HG03066 (cell line): ENCODE data around the gene DTX3.
"Not testable (repeated sequence)": the region's sequence is repeated elsewhere in the genome, so short reads cannot be mapped to it uniquely, and the experiment has no call there.

Experiments used
- ATAC-seq: cut with Tn5 transposase; IDR thresholded peaks from one replicate; pipeline ENCODE4 v1.9.1; 2021; ENCODE audit warnings: low read depth; ENCODE audit not compliant: unreplicated experiment

Gene DTX3, protein sequence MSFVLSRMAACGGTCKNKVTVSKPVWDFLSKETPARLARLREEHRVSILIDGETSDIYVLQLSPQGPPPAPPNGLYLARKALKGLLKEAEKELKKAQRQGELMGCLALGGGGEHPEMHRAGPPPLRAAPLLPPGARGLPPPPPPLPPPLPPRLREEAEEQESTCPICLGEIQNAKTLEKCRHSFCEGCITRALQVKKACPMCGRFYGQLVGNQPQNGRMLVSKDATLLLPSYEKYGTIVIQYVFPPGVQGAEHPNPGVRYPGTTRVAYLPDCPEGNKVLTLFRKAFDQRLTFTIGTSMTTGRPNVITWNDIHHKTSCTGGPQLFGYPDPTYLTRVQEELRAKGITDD

DNA sequence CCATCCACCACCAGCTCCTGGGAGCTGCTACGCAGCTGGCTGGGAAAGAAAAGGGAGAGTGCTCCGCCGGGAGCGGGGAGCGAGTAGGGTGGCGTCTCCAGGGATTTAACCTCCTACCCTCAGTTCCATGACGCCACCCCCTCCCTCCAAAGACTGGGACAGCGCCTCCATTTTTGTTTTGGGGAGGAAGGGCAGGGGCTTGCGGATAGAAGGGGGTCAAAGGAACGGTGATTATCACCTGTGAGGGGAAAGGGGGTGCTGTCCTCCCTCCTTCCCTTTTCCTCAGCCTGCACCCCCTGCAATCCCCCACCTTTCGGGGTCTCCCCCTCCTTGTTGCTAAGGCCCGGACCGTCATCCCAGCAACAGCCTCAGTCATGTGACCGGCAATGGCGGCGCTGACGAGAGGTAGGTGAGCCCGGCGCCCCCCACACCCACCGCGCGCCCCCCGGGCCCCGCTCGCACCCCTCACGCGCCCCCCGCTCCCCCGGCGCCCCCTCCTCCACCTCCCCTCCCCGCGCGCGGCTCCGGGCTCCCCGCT lies at the start of gene DTX3:
DTX3 (plus strand) TSS at position 371 of the 538 bp plus-strand sequence. CDS start 1,694 bp downstream, outside the sequence.
- no peak for ATAC-seq

DNA sequence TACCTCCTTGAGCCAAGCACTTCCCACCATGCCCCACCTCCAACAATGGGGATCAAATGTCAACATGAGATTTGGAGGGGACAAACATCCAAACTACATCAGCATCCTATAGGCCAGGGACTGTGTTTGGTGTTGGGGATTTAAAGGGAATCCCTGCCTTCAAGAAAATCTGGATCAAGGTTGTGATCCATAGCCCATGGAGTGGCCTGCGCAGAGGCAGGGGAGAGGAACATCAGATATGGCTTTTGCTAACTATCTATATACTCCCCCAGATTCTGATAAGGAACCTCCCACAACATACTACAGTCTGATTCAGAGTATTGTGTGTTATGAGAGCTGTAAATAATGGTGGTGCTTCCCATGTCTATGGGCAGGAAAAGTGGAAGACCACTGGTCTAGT lies 49.7 kb upstream of the DTX3 start:
- ATAC-seq = no peak

DNA sequence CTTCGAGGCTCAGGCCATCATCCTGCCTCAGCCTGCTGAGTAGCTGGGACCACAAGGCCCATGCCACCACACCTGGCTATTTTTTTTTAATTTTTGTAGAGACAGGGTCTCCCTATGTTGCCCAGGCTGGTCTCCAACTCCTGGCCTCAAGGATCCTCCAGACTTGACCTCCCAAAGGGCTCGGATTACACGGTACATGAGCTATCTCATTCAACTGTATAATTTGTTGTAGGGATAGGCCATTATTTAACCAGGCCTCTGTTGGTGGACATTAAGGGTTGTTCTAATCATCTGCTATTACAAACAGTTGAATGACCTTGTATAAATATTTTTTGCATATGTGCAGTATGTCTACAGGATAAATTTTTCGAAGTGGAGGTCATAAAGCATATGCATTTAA lies 45.8 kb upstream of the DTX3 start:
- no peak for ATAC-seq

DNA sequence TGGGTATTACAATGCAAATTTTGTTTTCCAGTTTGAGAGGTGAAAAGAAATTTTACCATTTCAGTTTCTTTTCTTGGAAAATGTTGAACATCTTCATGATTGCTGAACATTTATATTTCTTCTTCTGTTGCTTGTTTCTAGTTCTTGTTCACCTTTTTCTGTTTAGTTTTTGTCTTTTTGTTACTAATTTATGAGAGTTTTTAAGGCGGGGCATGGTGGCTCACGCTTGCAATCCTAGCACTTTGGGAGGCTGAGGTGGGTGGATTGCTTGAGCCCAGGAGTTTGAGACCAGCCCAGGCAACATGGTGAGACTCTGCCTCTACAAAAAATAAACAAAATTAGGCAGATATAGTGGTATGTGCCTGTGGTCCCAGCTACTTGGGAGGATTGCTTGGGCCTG lies 44.1 kb upstream of the DTX3 start:
- no peak for ATAC-seq

DNA sequence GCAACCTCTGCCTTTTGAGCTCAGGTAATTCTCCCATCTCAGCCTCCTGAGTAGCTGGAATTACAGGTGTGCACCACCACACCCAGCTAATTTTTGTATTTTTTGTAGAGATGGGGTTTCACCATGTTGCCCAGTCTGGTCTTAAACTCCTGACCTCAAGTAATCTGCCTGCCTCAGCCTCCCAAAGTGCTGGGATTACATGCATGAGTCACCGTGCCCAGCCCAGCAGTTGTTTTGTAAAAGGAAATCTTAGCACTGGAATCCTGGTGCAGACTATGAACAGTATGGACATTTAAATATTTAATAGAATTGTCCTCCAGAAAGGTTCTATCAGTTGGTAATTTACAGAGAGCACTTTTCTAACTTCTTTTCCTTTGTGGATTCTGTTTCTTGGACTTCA lies 43.5 kb upstream of the DTX3 start:
- ATAC-seq = not testable (repeated sequence)

DNA sequence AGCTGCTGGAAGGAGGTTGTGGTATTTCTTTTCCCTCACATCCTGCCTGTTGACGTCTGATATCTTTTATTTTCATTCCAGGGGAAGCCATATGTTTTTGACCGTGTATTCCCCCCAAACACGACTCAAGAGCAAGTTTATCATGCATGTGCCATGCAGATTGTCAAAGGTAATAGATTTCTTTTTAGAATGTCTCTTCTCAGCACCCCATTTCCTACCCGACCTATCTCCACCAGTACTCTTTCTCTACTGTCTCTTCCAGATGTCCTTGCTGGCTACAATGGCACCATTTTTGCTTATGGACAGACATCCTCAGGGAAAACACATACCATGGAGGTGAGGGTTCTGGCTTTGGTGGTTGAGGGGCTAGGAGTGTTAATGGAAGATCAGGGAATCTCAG lies 41.3 kb upstream of the DTX3 start:
- no peak for ATAC-seq

DNA sequence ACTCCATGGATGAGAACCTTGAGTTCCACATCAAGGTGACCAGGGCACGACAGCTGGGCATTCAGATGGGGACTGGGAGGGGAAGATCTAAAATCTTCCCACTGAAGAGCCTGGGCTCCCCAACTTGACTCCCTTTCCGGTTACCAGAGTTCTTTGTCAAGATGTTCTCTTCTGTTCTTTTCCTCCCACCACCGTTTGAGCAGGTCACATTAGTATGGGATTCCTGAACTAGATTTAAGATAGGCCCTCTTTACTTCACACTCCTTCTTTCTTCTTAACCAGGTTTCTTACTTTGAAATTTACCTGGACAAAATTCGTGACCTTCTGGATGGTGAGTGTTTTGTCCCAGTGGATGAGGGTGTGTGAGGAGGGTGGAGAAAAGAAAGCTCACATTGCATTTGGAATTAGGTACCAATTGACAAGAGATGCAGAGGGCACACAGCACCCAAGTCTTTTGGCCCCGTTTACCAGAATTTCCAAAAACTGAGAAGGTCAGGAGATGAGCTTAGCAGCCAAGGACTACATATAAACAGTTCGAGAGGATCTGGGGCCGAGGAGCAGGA lies 40.4 kb upstream of the DTX3 start:
- no peak for ATAC-seq

DNA sequence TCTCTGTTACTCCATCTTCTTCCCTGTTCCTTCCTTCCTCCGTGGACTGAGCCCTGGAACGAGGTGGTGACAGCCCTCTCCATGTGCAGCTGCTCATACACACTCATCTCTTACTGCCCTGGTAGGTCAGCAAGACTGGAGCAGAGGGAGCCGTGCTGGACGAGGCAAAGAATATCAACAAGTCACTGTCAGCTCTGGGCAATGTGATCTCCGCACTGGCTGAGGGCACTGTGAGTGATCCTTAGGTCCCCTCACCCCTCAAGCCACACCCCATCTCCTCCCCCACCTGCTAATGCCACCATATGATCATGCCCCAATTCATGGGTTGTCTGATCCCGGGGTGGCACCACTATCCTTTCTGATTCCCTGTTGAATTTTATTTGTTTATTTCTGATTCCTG lies 35.8 kb upstream of the DTX3 start:
- no peak for ATAC-seq

DNA sequence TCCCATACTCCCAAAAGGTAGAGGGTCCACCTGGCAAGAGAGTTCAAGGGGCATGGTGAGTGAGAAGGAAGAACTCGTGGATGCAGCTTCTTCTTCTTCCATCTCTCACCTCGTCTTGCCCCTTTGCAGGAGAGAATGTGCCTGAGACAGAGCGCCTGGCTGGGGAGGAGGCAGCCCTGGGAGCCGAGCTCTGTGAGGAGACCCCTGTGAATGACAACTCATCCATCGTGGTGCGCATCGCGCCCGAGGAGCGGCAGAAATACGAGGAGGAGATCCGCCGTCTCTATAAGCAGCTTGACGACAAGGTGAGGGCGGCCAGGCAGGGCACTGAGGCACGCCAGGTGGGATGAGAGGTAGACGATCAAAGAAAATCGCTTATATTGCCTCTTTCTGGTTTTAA lies 34.8 kb upstream of the DTX3 start:
- ATAC-seq = no peak

DNA sequence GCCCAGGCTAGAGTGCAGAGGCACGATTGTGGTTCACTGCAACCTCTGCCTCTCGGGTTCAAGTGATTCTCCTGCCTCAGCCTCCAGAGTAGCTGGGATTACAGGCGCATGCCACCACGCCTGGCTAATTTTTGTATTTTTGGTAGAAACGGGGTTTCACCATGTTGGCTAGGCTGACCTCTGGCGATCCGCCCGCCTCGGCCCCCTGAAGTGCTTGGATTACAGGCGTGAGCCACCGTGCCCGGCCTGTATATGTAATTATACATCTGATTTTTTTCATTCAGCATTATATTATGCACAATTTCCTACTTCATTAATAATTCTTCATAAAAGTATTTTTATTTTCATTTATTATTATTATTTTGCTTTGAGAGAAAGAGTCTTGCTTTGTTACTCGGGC lies 34.2 kb upstream of the DTX3 start:
- not testable (repeated sequence) for ATAC-seq

DNA sequence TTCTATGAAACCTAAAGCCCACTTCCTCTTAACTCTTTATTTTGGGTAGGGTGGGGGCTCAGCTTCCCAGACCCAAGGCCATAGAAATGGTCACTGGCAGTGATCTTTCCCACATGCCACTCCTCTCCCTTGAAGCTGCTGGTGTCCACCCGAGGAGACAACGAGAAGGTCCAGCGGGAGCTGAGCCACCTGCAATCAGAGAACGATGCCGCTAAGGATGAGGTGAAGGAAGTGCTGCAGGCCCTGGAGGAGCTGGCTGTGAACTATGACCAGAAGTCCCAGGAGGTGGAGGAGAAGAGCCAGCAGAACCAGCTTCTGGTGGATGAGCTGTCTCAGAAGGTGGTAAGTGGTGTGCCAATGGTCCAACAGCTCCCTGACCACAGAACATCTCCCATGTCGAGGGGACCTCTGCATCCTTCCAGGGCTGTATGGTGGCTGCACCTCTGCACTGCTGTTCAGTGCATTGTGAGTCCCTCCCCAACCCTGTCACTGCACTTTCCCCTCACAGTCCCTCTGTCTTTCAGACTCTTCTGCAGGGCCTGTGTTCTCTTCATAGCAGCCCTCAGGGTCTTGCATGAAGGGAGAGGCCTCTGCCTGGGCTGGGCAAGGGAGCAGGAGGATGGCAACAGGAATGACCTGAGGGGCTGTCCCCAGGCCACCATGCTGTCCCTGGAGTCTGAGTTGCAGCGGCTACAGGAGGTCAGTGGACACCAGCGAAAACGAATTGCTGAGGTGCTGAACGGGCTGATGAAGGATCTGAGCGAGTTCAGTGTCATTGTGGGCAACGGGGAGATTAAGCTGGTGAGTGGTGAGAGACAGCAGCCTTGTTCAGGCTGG lies 32.5 kb upstream of the DTX3 start:
- ATAC-seq = no peak

DNA sequence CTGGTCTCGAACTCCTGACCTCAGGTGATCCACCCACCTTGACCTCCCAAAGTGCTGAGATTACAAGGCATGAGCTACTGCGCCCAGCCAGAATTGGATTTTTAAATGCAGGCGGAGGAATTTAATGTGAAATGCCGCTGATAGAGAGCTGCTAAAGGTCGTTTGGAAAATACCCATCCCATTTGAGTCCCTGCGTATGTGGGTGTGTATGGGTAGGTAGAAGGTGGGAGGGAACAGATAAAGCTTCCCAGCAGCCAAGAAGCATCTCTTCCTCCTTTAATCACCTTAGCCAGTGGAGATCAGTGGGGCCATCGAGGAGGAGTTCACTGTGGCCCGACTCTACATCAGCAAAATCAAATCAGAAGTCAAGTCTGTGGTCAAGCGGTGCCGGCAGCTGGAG lies 29.8 kb upstream of the DTX3 start:
- no peak for ATAC-seq

DNA sequence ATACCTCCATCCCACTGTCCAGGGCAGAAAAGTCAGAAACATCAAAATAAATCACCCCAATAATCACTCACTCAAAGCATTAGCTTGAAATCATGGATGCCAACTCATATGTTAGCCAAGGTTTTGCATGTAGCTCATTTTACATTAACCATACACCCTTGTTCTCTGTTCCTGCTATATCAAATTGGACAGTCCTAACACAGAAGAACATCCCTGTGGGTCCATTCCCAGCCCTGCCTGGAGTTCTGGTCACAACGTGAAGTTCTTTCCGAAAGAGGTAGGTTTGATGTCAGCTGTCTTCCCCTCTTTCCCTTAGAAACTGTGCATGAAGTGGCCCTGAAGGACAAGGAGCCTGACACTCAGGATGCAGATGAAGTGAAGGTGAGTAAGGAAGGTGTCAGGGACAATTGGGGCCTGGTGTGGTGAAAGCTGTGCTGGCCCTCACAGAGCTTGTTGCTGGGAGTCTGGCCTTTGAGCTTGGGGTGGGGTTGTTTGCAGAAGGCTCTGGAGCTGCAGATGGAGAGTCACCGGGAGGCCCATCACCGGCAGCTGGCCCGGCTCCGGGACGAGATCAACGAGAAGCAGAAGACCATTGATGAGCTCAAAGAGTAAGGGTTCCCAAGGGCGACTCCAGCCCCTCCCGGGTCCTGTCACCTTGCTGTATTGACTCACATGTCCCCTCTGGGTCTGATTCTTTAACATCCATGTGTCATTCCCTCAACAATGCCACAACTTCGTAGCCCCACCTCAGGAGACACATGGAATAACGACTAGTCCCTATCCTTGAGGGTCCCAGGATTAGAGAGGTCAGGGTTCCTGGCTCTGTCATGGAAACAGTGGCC lies 28.6 kb upstream of the DTX3 start:
- ATAC-seq = no peak

DNA sequence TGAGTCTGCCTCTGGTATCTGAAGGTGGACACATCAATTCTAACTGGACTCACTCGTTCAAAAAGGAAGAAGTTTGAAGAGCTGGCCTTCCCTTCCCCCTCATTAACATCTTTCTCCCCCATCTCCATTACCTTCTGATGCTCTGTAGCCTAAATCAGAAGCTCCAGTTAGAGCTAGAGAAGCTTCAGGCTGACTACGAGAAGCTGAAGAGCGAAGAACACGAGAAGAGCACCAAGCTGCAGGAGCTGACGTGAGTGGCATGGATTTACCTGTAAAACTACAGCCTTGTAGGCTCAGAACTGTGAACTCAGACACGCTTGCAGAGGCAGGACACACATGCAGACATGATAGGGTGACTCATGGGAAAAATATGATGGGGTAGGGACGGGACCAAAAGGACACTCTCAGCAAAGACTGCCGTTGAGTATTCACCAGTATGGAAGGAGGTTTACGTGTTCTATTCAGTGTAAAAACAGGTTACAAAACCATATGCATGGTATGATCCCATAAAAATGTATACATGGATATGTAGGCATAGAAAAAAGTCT lies 27.9 kb upstream of the DTX3 start:
- no peak for ATAC-seq

DNA sequence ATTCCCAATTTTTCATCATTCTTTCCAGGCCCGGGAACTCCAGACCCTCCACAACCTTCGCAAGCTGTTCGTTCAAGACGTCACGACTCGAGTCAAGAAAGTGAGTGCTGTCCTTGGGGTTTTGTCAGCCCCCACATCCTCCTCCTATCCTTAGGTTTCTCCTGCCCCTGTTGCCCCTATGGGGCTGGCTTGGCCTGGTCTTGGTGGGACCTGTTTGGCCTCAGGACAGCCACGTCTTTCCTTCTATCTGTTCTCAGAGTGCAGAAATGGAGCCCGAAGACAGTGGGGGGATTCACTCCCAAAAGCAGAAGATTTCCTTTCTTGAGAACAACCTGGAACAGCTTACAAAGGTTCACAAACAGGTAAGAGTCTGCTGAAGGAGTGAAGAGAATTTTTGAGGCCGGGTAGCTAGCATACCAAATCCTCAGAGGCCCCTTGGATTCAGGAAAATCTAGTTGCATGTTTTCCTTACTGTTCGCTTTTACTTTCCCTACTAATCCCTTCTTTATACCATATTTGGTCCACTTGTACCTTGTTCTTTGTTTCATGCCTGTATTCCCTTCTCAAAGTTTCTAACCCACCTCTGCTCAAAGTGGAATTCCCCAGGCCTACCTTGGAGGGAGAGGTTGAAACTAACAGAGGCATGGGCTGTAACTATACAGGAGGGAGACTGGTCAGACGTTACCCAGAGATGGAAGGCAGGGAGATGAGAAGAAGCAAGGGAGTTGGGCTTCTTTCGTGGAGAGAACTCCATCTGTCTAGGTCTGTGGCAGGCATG lies 26.5 kb upstream of the DTX3 start:
- no peak for ATAC-seq

DNA sequence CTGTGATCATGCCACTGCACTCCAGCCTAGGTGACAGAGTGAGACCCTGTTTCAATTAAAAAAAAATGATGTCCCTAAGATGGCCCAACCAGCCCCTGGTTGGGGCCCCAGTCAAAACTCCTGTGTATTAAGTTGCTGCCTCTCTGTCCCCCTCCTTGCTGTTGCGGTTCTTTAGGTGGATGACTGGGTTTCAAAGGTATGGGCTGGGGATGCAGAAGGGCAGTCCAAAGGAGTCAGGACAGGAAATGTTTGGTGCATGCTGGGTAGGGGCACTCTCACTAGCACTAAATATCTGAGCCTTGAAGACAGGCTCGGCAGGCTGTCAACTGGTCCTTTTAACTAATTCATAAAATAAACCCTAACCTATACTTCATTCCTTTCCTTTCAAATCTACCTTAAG lies 25.6 kb upstream of the DTX3 start:
- no peak for ATAC-seq

DNA sequence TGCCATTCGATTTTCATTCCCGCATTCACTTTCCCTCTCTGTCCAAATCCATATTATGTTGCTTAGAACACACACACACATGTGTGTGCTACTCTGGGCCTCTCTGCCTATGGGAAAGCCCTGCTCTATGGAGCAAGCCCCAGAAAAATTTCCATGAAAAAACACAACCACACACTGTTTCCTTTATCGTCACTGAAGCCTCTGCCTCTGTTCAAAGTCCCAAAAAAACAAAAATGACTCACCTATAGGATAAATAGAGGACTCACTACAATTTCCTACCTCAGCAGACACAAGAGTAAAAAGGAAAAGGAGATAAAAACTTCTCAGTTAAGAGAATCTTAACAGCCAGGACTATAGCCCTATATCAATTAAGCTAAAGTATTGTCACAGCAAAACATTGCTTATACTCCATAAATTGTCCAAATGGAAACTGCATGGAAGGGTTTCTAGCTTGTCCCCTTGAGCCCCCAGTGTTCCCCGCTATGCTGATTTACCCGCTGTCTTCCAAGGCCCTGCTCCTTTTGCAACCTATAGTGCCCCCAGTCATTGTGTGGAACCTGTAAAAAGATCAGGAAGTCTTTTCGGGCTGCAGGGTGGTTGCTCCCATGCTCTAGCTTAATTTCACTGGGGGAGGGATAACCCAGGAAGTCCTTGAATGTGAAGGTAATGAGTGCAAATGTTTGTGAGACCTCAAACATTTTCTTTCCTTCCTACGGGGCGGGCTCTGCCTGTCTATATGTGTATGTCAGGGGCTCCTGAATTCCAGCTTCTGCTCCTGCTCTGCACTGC lies 24.8 kb upstream of the DTX3 start:
- no peak for ATAC-seq

DNA sequence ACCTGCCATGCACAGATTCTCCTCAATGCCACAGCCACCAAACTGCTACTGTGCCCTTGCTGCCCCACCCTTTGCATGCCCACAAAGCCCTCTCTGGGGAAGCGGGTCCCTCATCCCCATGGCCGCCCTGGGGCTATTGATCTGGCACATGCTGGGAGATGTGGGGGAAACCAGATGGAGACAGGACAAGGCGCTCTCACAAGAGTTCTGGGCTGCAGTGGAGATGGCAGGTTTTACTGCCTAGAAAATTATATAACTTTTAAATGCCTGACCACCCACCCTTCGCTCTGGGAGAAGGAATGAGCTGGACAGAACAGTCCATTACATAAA lies 24.2 kb upstream of the DTX3 start:
- no peak for ATAC-seq

DNA sequence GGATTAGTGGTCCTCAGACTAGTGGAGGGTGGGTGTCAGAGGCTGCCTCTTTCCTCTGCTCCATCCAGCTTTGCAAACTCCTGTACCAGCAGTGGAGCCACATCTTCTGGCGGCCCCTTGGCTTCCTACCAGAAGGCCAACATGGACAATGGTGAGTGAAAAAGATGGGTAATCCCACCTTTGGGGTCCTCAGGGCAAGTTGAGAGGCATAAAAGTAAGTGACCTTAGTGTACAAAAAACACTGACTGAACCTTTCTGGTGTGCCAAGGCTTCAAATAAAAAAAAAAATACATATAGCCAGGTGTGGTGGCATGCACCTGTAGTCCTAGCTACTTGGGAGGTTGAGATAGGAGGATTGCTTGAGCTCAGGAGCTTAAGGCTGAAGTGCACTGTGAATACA lies 22.8 kb upstream of the DTX3 start:
- no peak for ATAC-seq
